Activated CD8-positive, alpha-beta memory T cell treated with anti-CD3 and anti-CD28 coated beads, Interleukin-2, amount 50 U/mL, for 1 hour (primary cell): ENCODE data around the gene CDH24.
A peak's percentile ranks its signal among the peaks of the same experiment; 100 is the strongest.

Experiments used
- DNase-seq: peaks from one replicate; pipeline ENCODE4 v3.0.0-alpha.2; 2020; ENCODE audit errors: extremely low read depth

CDH24 gene

GRCh38 chr14:23091294-23092225 is 34.2 kb upstream of the CDH24 start:
- DNase-seq, result no peak

DNA sequence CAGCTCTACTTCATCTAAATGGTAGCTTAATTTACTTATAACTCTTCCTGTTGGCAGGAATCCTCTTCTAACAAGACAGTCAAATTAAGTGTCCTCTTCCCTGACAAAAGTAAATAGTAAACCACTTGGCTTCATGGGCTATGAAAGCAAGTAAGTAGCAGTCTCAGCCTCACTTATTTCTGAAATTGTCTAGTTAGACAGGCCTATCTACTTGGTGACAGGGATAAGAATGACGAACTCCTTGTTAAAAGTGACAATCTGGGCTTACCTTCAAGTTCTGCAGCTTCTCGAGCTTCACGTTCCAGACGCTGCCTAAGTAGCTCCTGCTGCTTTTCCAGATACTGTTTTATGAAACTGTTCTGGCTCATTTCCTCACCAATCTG is 32.9 kb upstream of the CDH24 start:
- DNase-seq, result no peak

GRCh38 chr14:23089498-23090253 is 32.4 kb upstream of the CDH24 start:
- DNase-seq, result no peak

- no peak for DNase-seq
These were observed 29.2 kb upstream of the CDH24 start for GRCh38 chr14:23086565-23086964.

DNA sequence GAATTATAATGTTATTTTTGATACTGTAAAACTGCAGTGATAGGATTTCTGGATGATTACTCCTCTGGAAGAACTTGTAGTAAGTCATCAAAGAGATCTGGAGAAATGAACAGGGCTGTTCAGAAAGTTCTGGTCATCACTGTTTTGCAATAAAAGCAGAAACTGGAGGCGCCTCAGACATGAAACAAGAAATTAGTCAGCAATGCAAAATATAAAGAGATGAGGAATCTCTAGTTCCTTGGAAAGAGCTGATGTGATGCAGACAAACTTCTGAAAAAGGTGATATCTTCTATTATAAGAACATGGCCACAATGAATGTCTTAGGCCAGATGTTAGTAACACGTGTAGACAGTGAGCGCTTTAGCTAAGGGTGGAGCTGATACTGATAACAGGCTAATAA is 28.1 kb upstream of the CDH24 start:
- DNase-seq, result no peak

- no peak for DNase-seq
These were observed 23.2 kb upstream of the CDH24 start for GRCh38 chr14:23080474-23080873.

DNA sequence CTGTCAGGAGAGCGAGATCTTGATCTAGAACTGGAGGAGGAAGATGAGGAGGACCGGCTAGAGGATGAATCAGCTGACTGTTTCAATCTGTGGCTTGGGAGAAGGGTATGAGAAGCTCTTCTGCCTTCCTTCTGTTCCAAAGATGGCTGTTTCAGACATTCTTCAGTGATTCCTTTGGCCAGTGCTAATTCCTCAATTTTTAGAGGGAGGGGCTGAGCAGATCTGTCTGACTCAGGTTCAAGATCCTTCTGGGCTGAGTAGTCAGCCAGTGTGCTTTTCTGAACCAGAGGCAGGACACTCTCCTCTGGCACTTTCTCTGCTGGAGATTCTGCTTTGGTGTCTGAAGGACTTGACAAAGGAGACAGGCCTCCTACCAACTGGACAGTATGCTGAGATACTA is 22.4 kb upstream of the CDH24 start:
- no peak for DNase-seq

DNA sequence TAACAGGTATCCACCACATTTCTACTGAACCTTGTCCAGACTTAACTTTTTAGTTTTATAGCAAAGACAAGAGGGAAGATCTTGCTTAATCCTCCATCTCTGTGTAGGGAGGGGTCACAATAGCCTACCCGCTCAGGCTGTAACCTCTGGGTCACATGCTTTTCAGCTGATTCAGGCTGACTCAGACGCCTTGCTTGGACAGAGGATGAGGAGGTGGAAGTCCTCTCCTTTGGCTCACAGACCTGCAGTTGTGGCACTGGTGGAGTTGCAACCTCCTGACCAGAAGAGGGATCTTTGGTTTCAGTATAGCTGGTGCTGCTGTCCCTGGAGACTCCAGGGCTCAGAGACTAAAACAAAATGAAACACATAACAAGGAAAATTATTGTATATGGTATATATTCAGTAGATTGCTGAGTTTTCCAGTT is 21.4 kb upstream of the CDH24 start:
- DNase-seq, result no peak

- no peak for DNase-seq
These were observed 20.6 kb upstream of the CDH24 start for GRCh38 chr14:23077962-23078361.

DNA sequence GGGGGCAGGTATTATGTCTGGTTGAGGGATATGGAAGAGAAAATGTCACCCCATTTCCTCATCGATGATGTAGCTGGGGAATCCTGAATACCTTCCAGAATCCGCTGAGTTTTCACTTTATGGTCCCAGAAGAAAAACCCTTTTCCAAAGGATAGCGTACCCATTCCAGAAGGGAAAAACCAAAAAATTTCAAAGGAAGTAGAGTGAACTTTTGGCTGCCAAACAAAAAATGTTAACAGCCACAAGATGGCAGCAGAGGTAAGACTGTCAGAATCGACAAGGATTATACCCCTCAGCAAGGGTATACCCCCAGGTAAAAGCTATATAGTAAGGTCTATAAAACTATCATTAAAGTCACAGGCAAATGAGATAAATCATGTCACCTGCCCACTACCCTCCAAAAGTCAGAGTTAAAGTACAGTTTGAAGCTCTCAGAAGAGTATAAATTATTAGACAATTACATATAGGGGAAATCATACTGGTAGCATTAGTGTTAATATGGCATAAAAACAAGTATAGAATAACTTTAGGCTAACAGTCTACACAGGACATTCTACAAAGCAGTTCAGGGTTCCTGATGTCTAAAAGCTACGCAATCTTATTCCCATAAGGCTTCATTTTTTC is 19.6 kb upstream of the CDH24 start:
- no peak for DNase-seq

GRCh38 chr14:23074906-23075305 is 17.6 kb upstream of the CDH24 start:
- no peak for DNase-seq

- no peak for DNase-seq
These were observed 14.7 kb upstream of the CDH24 start for GRCh38 chr14:23071921-23072539.

DNA sequence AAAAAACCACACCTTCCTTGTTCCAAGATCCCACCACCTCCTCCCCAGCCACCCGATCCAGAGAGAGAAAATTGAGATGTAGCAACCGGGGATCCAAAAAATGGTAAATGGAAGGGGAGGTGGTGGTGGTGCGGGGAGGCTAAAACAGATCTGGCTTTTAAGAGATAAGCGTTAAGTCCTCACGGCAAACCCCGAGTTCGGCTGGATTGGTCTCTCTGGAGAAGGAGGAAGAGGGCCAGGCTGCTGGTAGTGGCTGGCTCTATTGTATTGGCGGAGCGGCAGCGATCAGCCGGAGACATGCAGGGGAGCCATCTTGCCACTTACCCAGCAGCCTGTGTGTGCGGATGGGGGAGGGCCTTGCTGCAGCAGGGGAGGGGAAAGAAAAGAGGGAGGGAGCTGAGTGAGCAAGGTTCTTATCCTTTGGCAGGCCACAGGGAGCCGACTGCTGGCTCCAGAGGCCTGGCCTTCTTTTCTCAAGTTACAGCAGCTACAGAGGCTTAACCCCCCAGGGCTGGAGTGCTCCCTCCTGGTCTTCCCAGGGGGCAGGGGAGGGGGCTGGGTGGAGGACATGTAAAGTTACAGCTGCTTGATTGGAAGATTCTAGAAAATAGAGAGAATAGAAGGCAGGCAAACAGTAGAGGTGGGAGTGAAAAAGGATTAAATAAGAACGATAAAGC is 14.1 kb upstream of the CDH24 start:
- DNase-seq, result peak; percentile 43

- DNase-seq, result no peak
These were observed 13.2 kb upstream of the CDH24 start for GRCh38 chr14:23070262-23071129.

GRCh38 chr14:23069413-23069806 is 12.1 kb upstream of the CDH24 start:
- DNase-seq, result no peak

GRCh38 chr14:23068789-23069412 is 11.6 kb upstream of the CDH24 start:
- DNase-seq, result peak; percentile 43

- DNase-seq, result no peak
These were observed 10.8 kb upstream of the CDH24 start for GRCh38 chr14:23067847-23068788.

DNA sequence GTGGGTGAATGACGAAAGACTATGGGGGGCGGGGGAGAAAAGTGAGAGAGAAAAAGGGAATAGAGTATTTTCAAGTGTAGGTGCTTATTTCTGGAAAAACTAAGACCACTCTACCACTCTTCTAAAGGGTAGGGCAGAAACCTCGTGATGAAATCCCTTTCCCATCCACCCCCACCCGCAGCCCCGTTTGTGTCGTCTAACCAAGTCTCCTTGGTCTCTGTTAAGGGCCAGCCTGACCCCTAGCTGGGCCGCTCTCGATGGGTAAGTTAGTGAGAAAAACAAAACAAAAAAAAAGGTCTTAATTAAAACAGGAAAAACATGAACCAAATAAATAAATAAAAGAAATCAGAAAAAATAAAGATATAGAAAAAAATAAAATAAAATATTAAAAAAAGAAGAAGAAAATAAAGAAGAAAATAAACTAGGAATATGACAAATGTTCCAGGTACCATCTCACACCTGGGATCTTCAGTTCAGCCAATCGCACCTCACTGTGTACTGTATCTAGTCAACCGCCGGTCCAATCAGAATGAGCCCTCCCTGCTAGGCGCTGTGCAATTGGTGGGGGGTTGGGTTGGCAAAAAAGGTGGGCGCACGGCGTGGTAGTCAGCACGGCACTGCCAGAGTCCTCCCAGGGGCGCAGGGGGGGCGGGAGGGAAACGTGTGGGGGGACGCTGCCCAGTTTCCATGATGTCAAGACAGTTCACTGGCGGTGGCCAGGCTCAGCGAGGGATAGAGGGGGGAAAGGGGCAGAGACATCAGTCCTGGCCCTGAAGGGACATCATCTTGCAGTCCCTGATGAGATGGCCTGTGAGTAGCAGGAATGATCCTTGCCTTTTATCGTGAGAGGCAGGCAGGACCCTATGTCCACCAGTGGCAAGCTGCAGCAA is 9.8 kb upstream of the CDH24 start:
- DNase-seq, result no peak
